ENCODE data around the gene KRTAP21-1.
A peak's percentile ranks its signal among the peaks of the same experiment; 100 is the strongest.
"Not testable (repeated sequence)": the region's sequence is repeated elsewhere in the genome, so short reads cannot be mapped to it uniquely, and the experiment has no call there.

Gene KRTAP21-1

GRCh38 chr21:30755328-30755727 lies at the start of gene KRTAP21-1:
Gene KRTAP21-1, minus strand, starts transcription at chr21:30755428. Its CDS starts 50 bp downstream, at chr21:30755378.
- DNase-seq: not testable (repeated sequence)

GRCh38 chr21:30800605-30801004 lies 45.4 kb upstream of the KRTAP21-1 start:
- DNase-seq: no peak

GRCh38 chr21:30793581-30794314 lies 38.5 kb upstream of the KRTAP21-1 start:
- no peak for DNase-seq

GRCh38 chr21:30779249-30779648 lies 24.0 kb upstream of the KRTAP21-1 start:
- DNase-seq: no peak

- DNase-seq: no peak
These were observed 14.7 kb upstream of the KRTAP21-1 start for GRCh38 chr21:30769724-30770431.

- DNase-seq: no peak
These were observed 5.5 kb upstream of the KRTAP21-1 start for GRCh38 chr21:30760776-30761175.

GRCh38 chr21:30758306-30758705 lies 3.1 kb upstream of the KRTAP21-1 start:
- DNase-seq: no peak

GRCh38 chr21:30747159-30747558 lies 8.1 kb downstream of the KRTAP21-1 start, which contains the start of gene KRTAP21-2:
Gene KRTAP21-2, minus strand, starts transcription at chr21:30747259. Its CDS starts 57 bp downstream, at chr21:30747202.
- DNase-seq: no peak

- DNase-seq: no peak
These were observed 14.8 kb downstream of the KRTAP21-1 start for GRCh38 chr21:30740462-30740861.

GRCh38 chr21:30733026-30733425 lies 22.2 kb downstream of the KRTAP21-1 start:
- DNase-seq: no peak

GRCh38 chr21:30726726-30727125 lies 28.5 kb downstream of the KRTAP21-1 start:
- no peak for DNase-seq

GRCh38 chr21:30719401-30719800 lies 35.8 kb downstream of the KRTAP21-1 start:
- DNase-seq: no peak

GRCh38 chr21:30718239-30718909 lies 36.9 kb downstream of the KRTAP21-1 start, which contains the start of gene KRTAP21-3:
Gene KRTAP21-3, minus strand, starts transcription at chr21:30718777. Its CDS starts 18 bp downstream, at chr21:30718759.
- DNase-seq: peak; percentile 15

GRCh38 chr21:30717105-30717504 lies 38.1 kb downstream of the KRTAP21-1 start:
- DNase-seq: no peak

GRCh38 chr21:30714946-30715345 lies 40.3 kb downstream of the KRTAP21-1 start:
- DNase-seq: no peak

GRCh38 chr21:30714456-30714855 lies 40.8 kb downstream of the KRTAP21-1 start:
- DNase-seq: no peak

GRCh38 chr21:30713766-30714165 lies 41.5 kb downstream of the KRTAP21-1 start:
- DNase-seq: no peak

GRCh38 chr21:30710499-30710898 lies 44.7 kb downstream of the KRTAP21-1 start:
- no peak for DNase-seq

GRCh38 chr21:30707409-30707808 lies 47.8 kb downstream of the KRTAP21-1 start:
- DNase-seq: no peak
